ENCODE data around the gene PRKCB.

Gene PRKCB

DNA sequence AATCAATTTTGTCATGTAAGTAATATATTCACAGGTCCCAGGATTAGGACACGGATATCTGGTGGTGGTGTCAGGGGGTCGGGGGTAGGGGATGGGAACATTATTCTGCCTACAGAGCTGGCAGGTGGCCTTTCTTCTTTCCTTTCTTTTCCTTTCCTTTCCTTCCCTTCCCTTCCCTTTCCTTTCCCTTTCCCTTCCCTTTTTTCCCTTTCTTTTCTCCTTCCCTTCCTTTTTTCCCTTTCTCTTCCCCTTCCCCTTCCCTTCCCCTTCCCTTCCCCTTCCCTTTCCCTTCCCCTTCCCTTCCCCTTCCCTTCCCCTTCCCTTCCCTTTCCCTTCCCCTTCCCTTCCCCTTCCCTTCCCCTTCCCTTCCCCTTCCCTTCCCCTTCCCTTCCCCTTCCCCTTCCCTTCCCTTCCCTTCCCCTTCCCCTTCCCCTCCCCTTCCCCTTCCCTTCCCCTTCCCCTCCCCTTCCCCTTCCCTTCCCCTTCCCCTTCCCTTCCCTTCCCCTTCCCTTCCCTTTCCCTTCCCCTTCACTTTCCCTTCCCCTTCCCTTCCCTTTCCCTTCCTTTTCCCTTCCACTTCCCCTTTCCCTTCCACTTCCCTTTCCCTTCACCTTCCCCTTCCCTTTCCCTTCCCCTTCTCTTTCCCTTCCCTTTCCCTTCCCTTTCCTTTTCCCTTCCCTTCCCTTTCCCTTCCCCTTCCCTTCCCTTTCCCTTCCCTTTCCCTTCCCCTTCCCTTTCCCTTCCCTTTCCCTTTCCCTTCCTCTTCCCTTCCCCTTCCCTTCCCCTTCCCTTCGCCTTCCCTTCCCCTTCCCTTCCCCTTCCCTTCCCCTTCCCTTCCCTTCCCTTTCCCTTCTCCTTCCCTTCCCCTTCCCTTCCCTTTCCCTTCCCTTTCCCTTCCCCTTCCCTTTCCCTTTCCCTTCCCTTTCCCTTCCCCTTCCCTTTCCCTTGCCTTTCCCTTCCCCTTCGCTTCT, 145.9 kb downstream of the PRKCB start:
- TF ChIP-seq, protein P1, sequence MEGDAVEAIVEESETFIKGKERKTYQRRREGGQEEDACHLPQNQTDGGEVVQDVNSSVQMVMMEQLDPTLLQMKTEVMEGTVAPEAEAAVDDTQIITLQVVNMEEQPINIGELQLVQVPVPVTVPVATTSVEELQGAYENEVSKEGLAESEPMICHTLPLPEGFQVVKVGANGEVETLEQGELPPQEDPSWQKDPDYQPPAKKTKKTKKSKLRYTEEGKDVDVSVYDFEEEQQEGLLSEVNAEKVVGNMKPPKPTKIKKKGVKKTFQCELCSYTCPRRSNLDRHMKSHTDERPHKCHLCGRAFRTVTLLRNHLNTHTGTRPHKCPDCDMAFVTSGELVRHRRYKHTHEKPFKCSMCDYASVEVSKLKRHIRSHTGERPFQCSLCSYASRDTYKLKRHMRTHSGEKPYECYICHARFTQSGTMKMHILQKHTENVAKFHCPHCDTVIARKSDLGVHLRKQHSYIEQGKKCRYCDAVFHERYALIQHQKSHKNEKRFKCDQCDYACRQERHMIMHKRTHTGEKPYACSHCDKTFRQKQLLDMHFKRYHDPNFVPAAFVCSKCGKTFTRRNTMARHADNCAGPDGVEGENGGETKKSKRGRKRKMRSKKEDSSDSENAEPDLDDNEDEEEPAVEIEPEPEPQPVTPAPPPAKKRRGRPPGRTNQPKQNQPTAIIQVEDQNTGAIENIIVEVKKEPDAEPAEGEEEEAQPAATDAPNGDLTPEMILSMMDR (IDR thresholded peaks at IDR 0.05; ENCODE audit: low read depth, low read length) = no peak
- Histone ChIP-seq H3K27me3 (ENCODE audit: low read depth, low read length) (peaks cover 43% of the 10 kb centered on the region), H3K27ac (ENCODE audit: low read length) (no peak overlapping the region), H2AFZ (ENCODE audit: low read depth, low read length) (no peak overlapping the region), H3K79me2 (ENCODE audit: low read length) (no peaks in the 10 kb centered on the region), H3K9me3 (ENCODE audit: insufficient read depth, low read length) (no peaks in the 10 kb centered on the region), H3K4me3 (ENCODE audit: low read length) (no peak overlapping the region), H4K20me1 (ENCODE audit: insufficient read depth, low read length) (no peaks in the 10 kb centered on the region), H3K4me1 (ENCODE audit: low read length) (no peaks in the 10 kb centered on the region), H3K36me3 (replicated peaks; ENCODE audit: low read depth, low read length) (no peaks in the 10 kb centered on the region), H3K9ac (ENCODE audit: low read length) (no peak overlapping the region), H3K4me2 (ENCODE audit: low read length) (no peak overlapping the region)

DNA sequence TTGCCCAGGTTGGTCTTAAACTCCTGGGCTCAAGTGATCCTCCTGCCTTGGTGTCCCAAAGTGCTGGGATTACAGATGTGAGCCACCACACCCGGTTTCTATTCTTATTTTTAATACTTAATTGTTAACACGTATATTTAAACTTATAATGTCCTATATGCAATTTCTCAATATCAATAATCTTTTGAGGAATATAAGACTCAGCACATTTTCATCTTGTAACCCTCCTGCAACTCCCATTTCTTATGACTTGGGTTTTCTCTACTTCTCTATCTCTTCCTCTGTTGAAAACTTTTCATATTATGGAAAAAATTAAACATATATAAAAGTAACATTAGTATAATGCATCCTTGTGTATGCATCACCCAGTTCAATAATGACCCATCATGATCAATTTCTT, 150.7 kb downstream of the PRKCB start:
- TF ChIP-seq, protein P1 (IDR thresholded peaks at IDR 0.05; ENCODE audit: low read depth, low read length) = no peak
- no peak for TF ChIP-seq EZH2phosphoT487 (IDR thresholded peaks at IDR 0.05; ENCODE audit: low read depth)
- Histone ChIP-seq H3K4me1 (ENCODE audit: low read length) (no peaks in the 10 kb centered on the region), H2AFZ (ENCODE audit: low read depth, low read length) (no peak overlapping the region), H3K4me2 (ENCODE audit: low read length) (no peak overlapping the region), H3K36me3 (replicated peaks; ENCODE audit: low read depth, low read length) (no peaks in the 10 kb centered on the region), H4K20me1 (ENCODE audit: insufficient read depth, low read length) (no peaks in the 10 kb centered on the region), H3K9ac (ENCODE audit: low read length) (no peak overlapping the region), H3K27me3 (ENCODE audit: low read depth, low read length) (peaks cover 46% of the 10 kb centered on the region), H3K27ac (ENCODE audit: low read length) (no peak overlapping the region), H3K4me3 (ENCODE audit: low read length) (no peak overlapping the region), H3K9me3 (ENCODE audit: insufficient read depth, low read length) (no peaks in the 10 kb centered on the region), H3K79me2 (ENCODE audit: low read length) (no peaks in the 10 kb centered on the region)

DNA sequence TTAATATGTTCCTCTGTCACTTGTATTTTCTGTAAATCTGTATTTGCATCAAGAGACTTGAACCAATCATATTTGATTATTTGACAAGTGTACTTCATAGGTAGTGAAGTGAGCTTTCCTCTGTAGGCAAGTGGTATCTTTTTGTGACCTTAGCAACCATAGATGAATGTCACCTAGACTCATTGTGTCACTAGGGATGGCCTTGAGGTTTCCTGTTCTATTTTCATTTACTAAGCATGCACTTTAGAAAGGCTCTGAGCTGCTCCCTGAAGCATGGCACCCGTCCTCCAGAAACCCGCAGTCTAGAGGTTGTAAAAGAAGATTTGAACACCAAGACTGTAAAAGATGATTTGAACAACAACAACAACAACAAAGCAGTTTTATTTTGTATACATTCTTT, 151.7 kb downstream of the PRKCB start:
- H4K20me1 ChIP-seq (ENCODE audit: insufficient read depth, low read length) = no peaks in the 10 kb centered on the region

DNA sequence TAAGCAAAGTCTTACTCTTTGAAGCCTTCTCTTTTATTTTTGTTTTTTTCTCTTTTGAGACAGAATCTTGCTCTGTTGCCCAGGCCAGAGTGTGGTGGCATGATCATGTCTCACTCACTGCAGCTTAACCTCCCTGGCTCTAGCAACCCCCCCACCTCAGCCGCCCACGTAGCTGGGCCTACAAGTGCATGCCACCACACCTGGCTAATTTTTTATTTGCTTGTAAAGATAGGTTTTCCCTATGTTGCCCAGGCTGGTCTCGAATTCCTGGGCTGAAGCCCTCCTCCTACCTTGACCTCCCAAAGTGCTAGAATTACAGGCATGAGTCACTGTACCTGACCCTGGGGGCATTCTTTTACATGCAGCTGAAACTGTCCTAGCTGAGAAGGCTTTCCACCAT, 154.7 kb downstream of the PRKCB start:
- Histone ChIP-seq H3K4me3 (ENCODE audit: low read length) (no peak overlapping the region), H2AFZ (ENCODE audit: low read depth, low read length) (no peak overlapping the region), H3K79me2 (ENCODE audit: low read length) (no peaks in the 10 kb centered on the region), H3K4me2 (ENCODE audit: low read length) (no peak overlapping the region), H3K36me3 (replicated peaks; ENCODE audit: low read depth, low read length) (no peaks in the 10 kb centered on the region), H4K20me1 (ENCODE audit: insufficient read depth, low read length) (no peaks in the 10 kb centered on the region), H3K9me3 (ENCODE audit: insufficient read depth, low read length) (no peaks in the 10 kb centered on the region), H3K4me1 (ENCODE audit: low read length) (no peaks in the 10 kb centered on the region), H3K9ac (ENCODE audit: low read length) (no peak overlapping the region), H3K27me3 (ENCODE audit: low read depth, low read length) (peaks cover 40% of the 10 kb centered on the region), H3K27ac (ENCODE audit: low read length) (no peak overlapping the region)
- no peak for TF ChIP-seq EZH2phosphoT487 (IDR thresholded peaks at IDR 0.05; ENCODE audit: low read depth)
- TF ChIP-seq, protein P1 (IDR thresholded peaks at IDR 0.05; ENCODE audit: low read depth, low read length) = no peak

More for the DNA sequence above, 151.7 kb downstream of the PRKCB start:
- TF ChIP-seq, protein P1 (IDR thresholded peaks at IDR 0.05; ENCODE audit: low read depth, low read length) = no peak
- no peak for TF ChIP-seq EZH2phosphoT487 (IDR thresholded peaks at IDR 0.05; ENCODE audit: low read depth)
- no peak overlapping the region for H3K4me3 ChIP-seq (ENCODE audit: low read length)
- H3K4me1 ChIP-seq (ENCODE audit: low read length) = no peaks in the 10 kb centered on the region
- no peak overlapping the region for H2AFZ ChIP-seq (ENCODE audit: low read depth, low read length)
- H3K9ac ChIP-seq (ENCODE audit: low read length) = no peak overlapping the region
- H3K79me2 ChIP-seq (ENCODE audit: low read length) = no peaks in the 10 kb centered on the region
- H3K4me2 ChIP-seq (ENCODE audit: low read length) = no peak overlapping the region
- H3K36me3 ChIP-seq (replicated peaks; ENCODE audit: low read depth, low read length) = no peaks in the 10 kb centered on the region
- peaks cover 54% of the 10 kb centered on the region for H3K27me3 ChIP-seq (ENCODE audit: low read depth, low read length)
- H3K9me3 ChIP-seq (ENCODE audit: insufficient read depth, low read length) = no peaks in the 10 kb centered on the region
- H3K27ac ChIP-seq (ENCODE audit: low read length) = no peak overlapping the region

All from OCI-LY3 (cell line).